A549 (cell line): ENCODE measurements around the gene EXOSC3.
"Not testable (repeated sequence)": the region's sequence is repeated elsewhere in the genome, so short reads cannot be mapped to it uniquely, and the experiment has no call there.

Experiments
- EP300 ChIP-seq, 2 experiments: fragments of >200 bp; sonication (Bioruptor Twin); formaldehyde crosslinking; IDR thresholded peaks; 2 replicates in 1 of 2; 3 replicates in 1 of 2; pipeline ENCODE4 v1.6.1; 2016 to 2017
- GATA3 ChIP-seq: IDR thresholded peaks from 2 replicates; pipeline ENCODE4 v1.6.1; 2012; ENCODE audit warnings: borderline replicate concordance
- POLR2A ChIP-seq: IDR thresholded peaks from 2 replicates; pipeline ENCODE4 v1.6.1; 2012; ENCODE audit warnings: mild to moderate bottlenecking, low read length
- RAD21 ChIP-seq, 2 experiments: fragments of >200 bp in 1 of 2; sonication (Bioruptor Twin) in 1 of 2; formaldehyde crosslinking in 1 of 2; IDR thresholded peaks in 1 of 2; conservative IDR thresholded peaks in 1 of 2; 2 replicates in 1 of 2; 3 replicates in 1 of 2; pipeline ENCODE4 v1.6.1; 2012 to 2018; ENCODE audit warnings: inconsistent platforms in 1 of 2
- TF ChIP-seq, protein P1 (sequence below): IDR thresholded peaks from 2 replicates; pipeline ENCODE4 v1.6.1; 2012; ENCODE audit warnings: low read depth, borderline replicate concordance
- TF ChIP-seq, protein P2 (sequence below): fragments of >200 bp; sonication (Bioruptor Twin); formaldehyde crosslinking; IDR thresholded peaks from 3 replicates; pipeline ENCODE4 v1.5.1; 2016

DNA sequence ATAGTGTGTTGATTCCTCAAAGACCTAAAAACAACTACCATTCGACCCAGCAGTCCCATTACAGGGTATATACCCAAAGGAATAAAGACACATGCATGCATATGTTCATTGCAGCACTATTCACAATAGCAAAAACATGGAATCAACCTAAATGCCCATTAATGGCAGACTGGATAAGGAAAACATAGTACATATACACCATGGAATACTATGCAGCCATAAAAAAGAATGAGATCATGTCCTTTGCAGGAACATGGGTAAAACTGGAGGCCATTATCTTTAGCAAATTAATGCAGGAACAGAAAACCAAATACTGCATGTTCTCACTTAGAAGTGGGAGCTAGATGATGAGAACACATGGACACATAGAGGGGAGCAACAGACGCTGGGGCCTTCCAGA, 40.3 kb upstream of the EXOSC3 start:
- TF ChIP-seq, protein P1, sequence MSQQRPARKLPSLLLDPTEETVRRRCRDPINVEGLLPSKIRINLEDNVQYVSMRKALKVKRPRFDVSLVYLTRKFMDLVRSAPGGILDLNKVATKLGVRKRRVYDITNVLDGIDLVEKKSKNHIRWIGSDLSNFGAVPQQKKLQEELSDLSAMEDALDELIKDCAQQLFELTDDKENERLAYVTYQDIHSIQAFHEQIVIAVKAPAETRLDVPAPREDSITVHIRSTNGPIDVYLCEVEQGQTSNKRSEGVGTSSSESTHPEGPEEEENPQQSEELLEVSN = not testable (repeated sequence)
- TF ChIP-seq, protein P2, sequence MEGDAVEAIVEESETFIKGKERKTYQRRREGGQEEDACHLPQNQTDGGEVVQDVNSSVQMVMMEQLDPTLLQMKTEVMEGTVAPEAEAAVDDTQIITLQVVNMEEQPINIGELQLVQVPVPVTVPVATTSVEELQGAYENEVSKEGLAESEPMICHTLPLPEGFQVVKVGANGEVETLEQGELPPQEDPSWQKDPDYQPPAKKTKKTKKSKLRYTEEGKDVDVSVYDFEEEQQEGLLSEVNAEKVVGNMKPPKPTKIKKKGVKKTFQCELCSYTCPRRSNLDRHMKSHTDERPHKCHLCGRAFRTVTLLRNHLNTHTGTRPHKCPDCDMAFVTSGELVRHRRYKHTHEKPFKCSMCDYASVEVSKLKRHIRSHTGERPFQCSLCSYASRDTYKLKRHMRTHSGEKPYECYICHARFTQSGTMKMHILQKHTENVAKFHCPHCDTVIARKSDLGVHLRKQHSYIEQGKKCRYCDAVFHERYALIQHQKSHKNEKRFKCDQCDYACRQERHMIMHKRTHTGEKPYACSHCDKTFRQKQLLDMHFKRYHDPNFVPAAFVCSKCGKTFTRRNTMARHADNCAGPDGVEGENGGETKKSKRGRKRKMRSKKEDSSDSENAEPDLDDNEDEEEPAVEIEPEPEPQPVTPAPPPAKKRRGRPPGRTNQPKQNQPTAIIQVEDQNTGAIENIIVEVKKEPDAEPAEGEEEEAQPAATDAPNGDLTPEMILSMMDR = not testable (repeated sequence)
- TF ChIP-seq RAD21 (conservative IDR thresholded peaks at IDR 0.05 in 1 of 2, IDR thresholded peaks at IDR 0.05 in 1 of 2); GATA3; POLR2A; EP300 (IDR thresholded peaks at IDR 0.05): not testable (repeated sequence)
